ENCODE results near the gene RAB20. TPM values are rescaled to one million over a fixed set of nuclear protein-coding genes. Genes with fewer than 3 reads are reported as not detected.

The RAB20 gene
- total and polyA plus RNA-seq, 2 of the 8 experiments (the other 6 are each of a cell fraction or from before 2014, with no cell fraction given), result 14.8 to 27.9 TPM

- Histone ChIP-seq H2AK5ac (ENCODE audit: low read depth, low read length) (no peak overlapping the region), H3K56ac (replicated peaks; ENCODE audit: insufficient read length, low read depth, low read length) (no peak overlapping the region), H4K91ac (replicated peaks; ENCODE audit: insufficient read length, low read length) (no peak overlapping the region), H3K23me2 (ENCODE audit: low read depth, low read length) (peaks cover 1% of the 10 kb centered on the region; the same call in 1 of the 2 replicates), H3K9me3 (ENCODE audit: insufficient read depth in 2 of 2, low read depth in 1 of 2, low read length in 1 of 2) (no peaks in the 10 kb centered on the region), H3K4me2 (ENCODE audit: insufficient read depth in 1 of 2, low read depth in 2 of 2, low read length in 2 of 2) (no peak overlapping the region), H3K79me1 (ENCODE audit: low read depth, low read length) (no peaks in the 10 kb centered on the region), H3K4me1 (replicated peaks in 1 of 4; ENCODE audit: control insufficient read depth in 3 of 4, insufficient read depth in 4 of 4, low read length in 3 of 4) (peaks cover 0 to 6% (median 3%) of the 10 kb centered on the region in 4 experiments; a peak in 4 of 7 replicates), H2AFZ (ENCODE audit: low read length) (no peak overlapping the region), H4K5ac (ENCODE audit: insufficient read length, low read depth, low read length) (no peak overlapping the region), H2BK120ac (replicated peaks; ENCODE audit: low read depth, low read length) (no peak overlapping the region), H3K23ac (ENCODE audit: insufficient read length) (no peak overlapping the region), H2BK20ac (ENCODE audit: low read length) (no peak overlapping the region), H3K14ac (ENCODE audit: insufficient read length) (no peak overlapping the region), H4K20me1 (replicated peaks in 1 of 2; ENCODE audit: control insufficient read depth in 1 of 2, insufficient read depth in 2 of 2, low read length in 2 of 2) (peaks cover 0 to 1% of the 10 kb centered on the region in 2 experiments), H2BK5ac (ENCODE audit: low read depth, low read length) (no peak overlapping the region), H4K8ac (ENCODE audit: extremely low read depth, insufficient read depth, low read length) (no peak overlapping the region; the same call in 1 of the 2 replicates), H2BK12ac (ENCODE audit: low read depth, low read length) (no peak overlapping the region), H3K9ac (replicated peaks in 1 of 4; ENCODE audit: extremely low read depth in 1 of 4, low read depth in 3 of 4, low read length in 3 of 4) (no peak overlapping the region), H3K4me3 (ENCODE audit: extremely low read depth in 1 of 4, insufficient read depth in 2 of 4, low read depth in 3 of 4, low read length in 4 of 4) (no peak overlapping the region), H3K36me3 (ENCODE audit: control insufficient read depth in 2 of 4, insufficient read depth in 4 of 4, low read length in 3 of 4) (no peaks in the 10 kb centered on the region), H3K79me2 (ENCODE audit: control insufficient read depth in 1 of 2, insufficient read depth in 2 of 2, low read length in 2 of 2) (no peaks in the 10 kb centered on the region), H3K4ac (replicated peaks; ENCODE audit: insufficient read length, low read depth, low read length) (no peak overlapping the region), H3K27ac (ENCODE audit: low read depth, low read length) (no peak overlapping the region), H2BK15ac (ENCODE audit: low read length) (no peak overlapping the region), H3K27me3 (replicated peaks in 1 of 4; ENCODE audit: control insufficient read depth in 3 of 4, extremely low read depth in 1 of 4, insufficient read depth in 3 of 4, low read length in 3 of 4) (no peaks in the 10 kb centered on the region), H3K18ac (ENCODE audit: extremely low read depth, low read length) (no peak overlapping the region)
- 90% methylated on average over 9 of the region's 11 CpGs; no CpG with 5 or more reads in 1 of the 2 experiments for WGBS, 2 experiments (ENCODE audit: extremely low coverage in 1 of 2, insufficient coverage in 1 of 2, insufficient read length in 1 of 2, insufficient replicate concordance in 2 of 2, low coverage in 1 of 2, low lambda C conversion rate in 2 of 2, missing lambda C conversion rate in 1 of 2)
- POLR2A ChIA-PET (ENCODE audit: partially characterized antibody), result no interaction called here
- FAIRE-seq (no peak), DNase-seq (ENCODE audit: low read depth in 1 of 2, low spot score in 2 of 2) (no peak)
- CTCF ChIA-PET (ENCODE audit: partially characterized antibody), result interaction anchor here (0.9 to 1.3 kb wide), 5 partner anchors 11 to 121 kb away, joined by 3 to 5 read pairs (median 3); no protein-coding TSS in a partner anchor
- no peak for TF ChIP-seq TBP (IDR thresholded peaks at IDR 0.05; ENCODE audit: low read depth, low read length)
Observed at GRCh38 chr13:110576736-110577476, 15.4 kb upstream of the RAB20 start.
